Measurements from ENCODE around the gene C2CD4B. TPM values are rescaled to one million over a fixed set of nuclear protein-coding genes. Genes with fewer than 3 reads are reported as not detected.

The C2CD4B gene
- total and polyA plus RNA-seq, 2 of the 13 experiments (the other 11 are each of a cell fraction or from before 2014, with no cell fraction given), result not detected

DNA sequence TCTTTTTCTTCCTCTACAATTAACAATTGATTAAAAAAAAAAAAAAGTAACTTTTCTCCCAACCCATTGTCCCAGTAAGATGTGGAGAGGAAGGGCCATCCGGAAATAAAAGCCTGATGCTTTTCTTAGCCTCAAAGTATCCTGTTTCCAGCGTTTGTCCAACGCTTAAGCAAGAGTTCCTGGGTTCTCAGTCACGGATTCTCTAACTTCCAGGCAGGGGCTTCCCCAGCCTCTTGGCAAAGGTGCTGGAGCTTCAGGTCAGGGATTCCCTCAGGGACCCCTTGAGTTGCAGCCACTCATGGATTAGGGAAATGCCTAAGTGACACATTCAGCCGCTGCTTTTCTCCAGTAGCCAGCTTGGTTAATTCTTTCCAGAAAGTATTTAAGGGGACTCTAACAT lies 22.3 kb upstream of the C2CD4B start:
- Histone ChIP-seq H3K79me2 (ENCODE audit: insufficient read depth, low read length) (no peaks in the 10 kb centered on the region), H3K4me3 (replicated peaks in 1 of 3; ENCODE audit: insufficient read depth in 1 of 3, low read depth in 2 of 3, low read length in 3 of 3) (no peak overlapping the region), H3K9ac (ENCODE audit: insufficient read depth, low read depth, low read length) (no peak overlapping the region), H3K4me1 (ENCODE audit: insufficient read depth, low read length) (no peaks in the 10 kb centered on the region), H3K27ac (ENCODE audit: extremely low read length, insufficient read depth, low read length) (no peak overlapping the region), H3K4me2 (ENCODE audit: low read depth, low read length) (no peak overlapping the region), H3K9me3 (ENCODE audit: low read length) (no peaks in the 10 kb centered on the region), H2AFZ (ENCODE audit: low read length) (no peak overlapping the region), H4K20me1 (ENCODE audit: insufficient read depth, low read length) (no peaks in the 10 kb centered on the region), H3K27me3 (ENCODE audit: control insufficient read depth in 1 of 2, insufficient read depth in 2 of 2, low read length in 2 of 2) (peaks cover 0 to 8% of the 10 kb centered on the region in 2 experiments; a peak in 1 of 5 replicates), H3K36me3 (replicated peaks in 1 of 2; ENCODE audit: control insufficient read depth in 1 of 2, insufficient read depth in 2 of 2, low read length in 2 of 2) (no peaks in the 10 kb centered on the region)
- ATAC-seq (no peak), FAIRE-seq (no peak), DNase-seq (ENCODE audit: low spot score) (no peak)
- intact Hi-C loops (cut with micrococcal nuclease; ENCODE audit: unreplicated experiment), result no loop called here
- ChIA-PET POLR2A (no interaction called here), CTCF (ENCODE audit: low intra/inter-chr PET ratio, low total read pairs) (no interaction called here)
- in situ Hi-C loops (cut with HindIII; ENCODE audit: extremely low pct_ligation_motif_present, low pct_unique_long_range_greater_than_20kb), result no loop called here
- WGBS (ENCODE audit: low lambda C conversion rate), result 20% methylated on average over 5 of the region's 5 CpGs
- BruUV-seq (replicated peaks), result no TSS peak
- no peak for TF ChIP-seq PCBP1 (IDR thresholded peaks at IDR 0.05; ENCODE audit: borderline replicate concordance, low read depth, low read length)
- TF ChIP-seq RBM39 (IDR thresholded peaks at IDR 0.05; ENCODE audit: low read depth, low read length, poor library complexity, severe bottlenecking), result no peak
- no peak for TF ChIP-seq SNAPC2 (CRISPR knock-in tag; IDR thresholded peaks at IDR 0.05)
- no peak for TF ChIP-seq ARHGAP35 (CRISPR knock-in tag; IDR thresholded peaks at IDR 0.05; ENCODE audit: borderline replicate concordance)
- TF ChIP-seq, protein P1, sequence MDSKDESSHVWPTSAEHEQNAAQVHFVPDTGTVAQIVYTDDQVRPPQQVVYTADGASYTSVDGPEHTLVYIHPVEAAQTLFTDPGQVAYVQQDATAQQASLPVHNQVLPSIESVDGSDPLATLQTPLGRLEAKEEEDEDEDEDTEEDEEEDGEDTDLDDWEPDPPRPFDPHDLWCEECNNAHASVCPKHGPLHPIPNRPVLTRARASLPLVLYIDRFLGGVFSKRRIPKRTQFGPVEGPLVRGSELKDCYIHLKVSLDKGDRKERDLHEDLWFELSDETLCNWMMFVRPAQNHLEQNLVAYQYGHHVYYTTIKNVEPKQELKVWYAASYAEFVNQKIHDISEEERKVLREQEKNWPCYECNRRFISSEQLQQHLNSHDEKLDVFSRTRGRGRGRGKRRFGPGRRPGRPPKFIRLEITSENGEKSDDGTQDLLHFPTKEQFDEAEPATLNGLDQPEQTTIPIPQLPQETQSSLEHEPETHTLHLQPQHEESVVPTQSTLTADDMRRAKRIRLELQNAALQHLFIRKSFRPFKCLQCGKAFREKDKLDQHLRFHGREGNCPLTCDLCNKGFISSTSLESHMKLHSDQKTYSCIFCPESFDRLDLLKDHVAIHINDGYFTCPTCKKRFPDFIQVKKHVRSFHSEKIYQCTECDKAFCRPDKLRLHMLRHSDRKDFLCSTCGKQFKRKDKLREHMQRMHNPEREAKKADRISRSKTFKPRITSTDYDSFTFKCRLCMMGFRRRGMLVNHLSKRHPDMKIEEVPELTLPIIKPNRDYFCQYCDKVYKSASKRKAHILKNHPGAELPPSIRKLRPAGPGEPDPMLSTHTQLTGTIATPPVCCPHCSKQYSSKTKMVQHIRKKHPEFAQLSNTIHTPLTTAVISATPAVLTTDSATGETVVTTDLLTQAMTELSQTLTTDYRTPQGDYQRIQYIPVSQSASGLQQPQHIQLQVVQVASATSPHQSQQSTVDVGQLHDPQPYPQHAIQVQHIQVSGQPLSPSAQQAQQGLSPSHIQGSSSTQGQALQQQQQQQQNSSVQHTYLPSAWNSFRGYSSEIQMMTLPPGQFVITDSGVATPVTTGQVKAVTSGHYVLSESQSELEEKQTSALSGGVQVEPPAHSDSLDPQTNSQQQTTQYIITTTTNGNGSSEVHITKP (CRISPR knock-in tag; IDR thresholded peaks at IDR 0.05; ENCODE audit: low read depth), result no peak
- no peak for TF ChIP-seq CBFB (CRISPR knock-in tag; IDR thresholded peaks at IDR 0.05)
- TF ChIP-seq HNRNPK (IDR thresholded peaks at IDR 0.05; ENCODE audit: low read depth, low read length, poor library complexity, severe bottlenecking), result no peak
- TF ChIP-seq PTBP1 (IDR thresholded peaks at IDR 0.05; ENCODE audit: low read depth, low read length, poor library complexity, severe bottlenecking), result no peak
- no peak for TF ChIP-seq MBD4 (IDR thresholded peaks at IDR 0.05; ENCODE audit: borderline replicate concordance, low read length)
- TF ChIP-seq ZNF580 (CRISPR knock-in tag; IDR thresholded peaks at IDR 0.05; ENCODE audit: borderline replicate concordance, low read depth), result no peak
- no peak for TF ChIP-seq MNT (IDR thresholded peaks at IDR 0.05)
- TF ChIP-seq RBFOX2 (IDR thresholded peaks at IDR 0.05; ENCODE audit: low read depth, low read length), result no peak
- TF ChIP-seq ZNF7 (CRISPR knock-in tag; IDR thresholded peaks at IDR 0.05), result no peak
- no peak for TF ChIP-seq TRIM22 (IDR thresholded peaks at IDR 0.05)
- TF ChIP-seq GZF1 (CRISPR knock-in tag; IDR thresholded peaks at IDR 0.05), result no peak
- no peak for TF ChIP-seq HNF4G (IDR thresholded peaks at IDR 0.05; ENCODE audit: borderline replicate concordance, low read depth, low read length)
- no peak for TF ChIP-seq HNF4G (CRISPR knock-in tag; IDR thresholded peaks at IDR 0.05; ENCODE audit: borderline replicate concordance, low read depth)
- no peak for TF ChIP-seq ZNF274 (CRISPR knock-in tag; IDR thresholded peaks at IDR 0.05)
- TF ChIP-seq MEIS2 (CRISPR knock-in tag; IDR thresholded peaks at IDR 0.05), result no peak
- no peak for TF ChIP-seq FOSL1 (CRISPR knock-in tag; IDR thresholded peaks at IDR 0.05; ENCODE audit: borderline replicate concordance)
